ENCODE data around the gene RUVBL1.
"Not testable (repeated sequence)": the region's sequence is repeated elsewhere in the genome, so short reads cannot be mapped to it uniquely, and the experiment has no call there.

RUVBL1 gene

GRCh38 chr3:128166971-128167453, 43.4 kb upstream of the RUVBL1 start:
- TF ChIP-seq CTCF (IDR thresholded peaks at IDR 0.05; ENCODE audit: insufficient read depth, low read depth, low read length, missing control alignments), result no peak
- DNase-seq (ENCODE audit: low read depth), result no peak
- H3K4me3 ChIP-seq (ENCODE audit: low read length), result no peak overlapping the region

DNA sequence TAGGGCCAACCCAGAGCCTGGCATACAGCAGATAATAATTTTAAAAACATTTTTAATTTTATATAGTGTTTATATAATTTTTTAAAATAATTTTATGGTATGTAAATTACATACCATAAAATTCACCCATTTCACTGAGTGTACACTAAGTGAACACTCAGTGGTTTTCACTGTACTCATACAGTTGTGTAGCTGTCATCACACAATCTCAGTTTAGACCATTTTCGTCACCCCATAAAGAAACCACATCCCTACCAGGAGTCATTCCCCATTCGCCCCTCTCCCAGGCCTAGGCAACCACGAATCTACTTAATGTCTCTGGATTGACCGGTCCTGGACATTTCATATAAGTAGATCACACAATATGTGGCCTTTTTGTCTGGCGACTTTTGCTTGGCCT, 39.8 kb upstream of the RUVBL1 start:
- no peak for DNase-seq (ENCODE audit: low read depth)
- no peak for TF ChIP-seq CTCF (IDR thresholded peaks at IDR 0.05; ENCODE audit: insufficient read depth, low read depth, low read length, missing control alignments)
- no peak overlapping the region for H3K4me3 ChIP-seq (ENCODE audit: low read length)

GRCh38 chr3:128160661-128161060, 37.0 kb upstream of the RUVBL1 start:
- TF ChIP-seq CTCF (IDR thresholded peaks at IDR 0.05; ENCODE audit: insufficient read depth, low read depth, low read length, missing control alignments), result no peak
- H3K4me3 ChIP-seq (ENCODE audit: low read length), result no peak overlapping the region
- DNase-seq (ENCODE audit: low read depth), result no peak

- no peak overlapping the region for H3K4me3 ChIP-seq (ENCODE audit: low read length)
- no peak for TF ChIP-seq CTCF (IDR thresholded peaks at IDR 0.05; ENCODE audit: insufficient read depth, low read depth, low read length, missing control alignments)
- no peak for DNase-seq (ENCODE audit: low read depth)
Observed at GRCh38 chr3:128155616-128156360, 32.2 kb upstream of the RUVBL1 start.

DNA sequence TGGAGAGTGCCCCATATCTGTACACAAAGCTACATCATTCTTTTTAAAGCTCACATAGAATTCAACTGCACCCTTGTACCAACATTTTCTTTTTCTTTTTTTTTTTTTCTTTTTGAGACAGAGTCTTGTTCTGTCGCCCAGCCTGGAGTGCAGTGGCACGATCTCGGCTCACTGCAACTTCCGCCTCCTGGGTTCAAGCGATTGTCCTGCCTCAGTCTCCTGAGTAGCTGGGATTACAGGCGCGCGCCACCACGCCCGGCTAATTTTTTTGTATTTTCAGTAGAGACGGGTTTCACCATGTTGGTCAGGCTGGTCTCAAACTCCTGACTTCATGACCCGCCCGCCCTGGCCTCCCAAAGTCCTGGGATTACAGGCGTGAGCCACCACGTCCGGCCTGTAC, 30.7 kb upstream of the RUVBL1 start:
- not testable (repeated sequence) for DNase-seq (ENCODE audit: low read depth)
- peak overlapping the region; percentile 54 for H3K4me3 ChIP-seq (ENCODE audit: low read length)

GRCh38 chr3:128153156-128154041, 29.8 kb upstream of the RUVBL1 start, which contains the start of gene EEFSEC:
Gene EEFSEC (plus strand): TSS chr3:128153481. CDS start chr3:128153508, 27 bp downstream.
- peak; percentile 80 for DNase-seq (ENCODE audit: low read depth)
- H3K4me3 ChIP-seq (ENCODE audit: low read length), result peak within 1 kb of the TSS; percentile 54
- no peak for TF ChIP-seq CTCF (IDR thresholded peaks at IDR 0.05; ENCODE audit: insufficient read depth, low read depth, low read length, missing control alignments)

DNA sequence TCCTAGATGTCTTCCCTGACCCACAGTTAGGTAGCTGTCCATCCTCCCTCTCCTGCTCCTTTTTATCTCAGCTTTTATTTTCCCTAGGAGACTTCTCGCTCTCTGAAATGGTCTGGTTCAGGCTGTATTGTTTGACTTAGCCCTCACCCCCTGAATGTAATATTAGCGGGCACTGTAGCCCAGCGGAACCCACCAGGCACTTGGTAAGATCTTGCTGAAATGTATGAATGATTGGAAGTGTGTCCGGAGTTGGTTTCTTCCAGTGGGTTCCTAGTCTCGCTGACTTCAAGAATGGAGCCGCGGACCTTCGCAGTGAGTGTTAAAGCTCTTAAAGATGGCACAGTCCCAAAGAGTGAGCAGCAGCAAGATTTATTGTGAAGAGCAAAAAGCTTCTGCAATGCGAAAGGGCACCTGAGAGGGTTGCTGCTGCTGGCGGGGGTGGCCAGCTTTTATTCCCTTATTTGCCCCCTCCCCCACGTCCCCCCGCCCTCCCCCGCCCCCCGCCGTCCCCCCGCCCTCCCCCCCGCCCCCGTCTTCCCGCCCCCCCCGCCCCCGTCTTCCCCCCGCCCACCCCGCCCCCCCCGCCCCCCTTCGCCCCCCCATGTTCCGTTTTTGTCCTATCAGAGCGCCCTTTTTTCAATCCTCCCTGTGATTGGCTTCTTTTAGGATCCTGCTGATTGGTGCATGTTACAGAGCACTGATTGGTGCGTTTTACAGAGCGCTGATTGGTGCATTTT, 29.0 kb upstream of the RUVBL1 start:
- TF ChIP-seq CTCF (IDR thresholded peaks at IDR 0.05; ENCODE audit: insufficient read depth, low read depth, low read length, missing control alignments), result no peak
- no peak for DNase-seq (ENCODE audit: low read depth)
- peak overlapping the region; percentile 54 for H3K4me3 ChIP-seq (ENCODE audit: low read length)

All from epithelial cell of esophagus (primary cell).